ENCODE results near the gene MBNL1. TPM values are rescaled to one million over a fixed set of nuclear protein-coding genes. Genes with fewer than 3 reads are reported as not detected.

Gene MBNL1
- total and polyA plus RNA-seq, 2 of the 4 experiments (the other 2 are of a cell fraction), result 127 to 664 TPM

GRCh38 chr3:152232679-152233078 lies 36.0 kb upstream of the MBNL1 start:
- Histone ChIP-seq H3K4me3 (ENCODE audit: insufficient read depth, low read depth, low read length) (no peak overlapping the region), H2AK9ac (replicated peaks; ENCODE audit: low read depth, low read length, poor library complexity) (no peak overlapping the region), H3K18ac (ENCODE audit: low read depth, low read length) (no peak overlapping the region), H2BK15ac (ENCODE audit: low read depth, low read length) (no peak overlapping the region), H3K79me1 (ENCODE audit: low read depth in 1 of 2, low read length in 2 of 2) (no peaks in the 10 kb centered on the region), H2AFZ (replicated peaks; ENCODE audit: low read length, poor library complexity) (no peak overlapping the region), H2BK120ac (ENCODE audit: low read depth, low read length) (no peak overlapping the region), H3K4ac (ENCODE audit: low read depth, low read length) (no peak overlapping the region), H3K27ac (ENCODE audit: insufficient read depth, low read length) (no peak overlapping the region), H3K27me3 (ENCODE audit: control insufficient read depth, insufficient read depth, low read length) (no peaks in the 10 kb centered on the region), H3K4me1 (ENCODE audit: control insufficient read depth, insufficient read depth, low read length) (peaks cover 6% of the 10 kb centered on the region; the same call in 1 of the 2 replicates), H2BK20ac (ENCODE audit: low read depth, low read length) (no peak overlapping the region), H4K20me1 (ENCODE audit: insufficient read depth, low read length) (no peaks in the 10 kb centered on the region), H3K9me1 (ENCODE audit: insufficient read depth, low read length) (peaks cover 3% of the 10 kb centered on the region), H3K4me2 (ENCODE audit: low read depth, low read length) (no peak overlapping the region), H4K8ac (ENCODE audit: low read depth in 2 of 2, low read length in 2 of 2) (no peak overlapping the region), H3K14ac (replicated peaks; ENCODE audit: low read depth, low read length) (no peak overlapping the region), H4K5ac (ENCODE audit: low read depth, low read length) (no peak overlapping the region), H2BK5ac (ENCODE audit: low read depth, low read length, poor library complexity, severe bottlenecking) (no peak overlapping the region), H2AK5ac (ENCODE audit: low read depth, low read length) (no peak overlapping the region), H3K9ac (ENCODE audit: low read depth, low read length) (no peak overlapping the region), H3K9me3 (ENCODE audit: control insufficient read depth, insufficient read depth, low read length) (no peaks in the 10 kb centered on the region), H3K36me3 (ENCODE audit: control insufficient read depth, insufficient read depth, low read length) (no peaks in the 10 kb centered on the region), H4K91ac (ENCODE audit: insufficient read depth, low read depth, low read length) (no peak overlapping the region), H3K56ac (ENCODE audit: extremely low read depth, insufficient read depth, low read length) (no peak overlapping the region), H3K23ac (ENCODE audit: low read depth, low read length) (no peak overlapping the region)
- ATAC-seq (ENCODE audit: low read depth), result no peak
- no peak for DNase-seq
- CTCF ChIA-PET, result no interaction called here
- WGBS, 2 experiments (ENCODE audit: extremely low coverage in 2 of 2, insufficient read length in 1 of 2), result no CpG with 5 or more reads among the region's 2 CpGs
- dilution Hi-C loops (cut with HindIII; ENCODE audit: low sequenced_read_pairs, unreplicated experiment), result no loop called here
- in situ Hi-C loops (cut with MboI; ENCODE audit: low sequenced_read_pairs), result no loop called here
- BruUV-seq (replicated peaks), result no TSS peak
- TF ChIP-seq NFE2L2 (IDR thresholded peaks at IDR 0.05; ENCODE audit: low read depth, low read length), result no peak
- no peak for TF ChIP-seq POLR2A (IDR thresholded peaks at IDR 0.05; ENCODE audit: low read depth, low read length)
- TF ChIP-seq MAFK (IDR thresholded peaks at IDR 0.05; ENCODE audit: low read depth, low read length), result no peak
- TF ChIP-seq, protein P1, sequence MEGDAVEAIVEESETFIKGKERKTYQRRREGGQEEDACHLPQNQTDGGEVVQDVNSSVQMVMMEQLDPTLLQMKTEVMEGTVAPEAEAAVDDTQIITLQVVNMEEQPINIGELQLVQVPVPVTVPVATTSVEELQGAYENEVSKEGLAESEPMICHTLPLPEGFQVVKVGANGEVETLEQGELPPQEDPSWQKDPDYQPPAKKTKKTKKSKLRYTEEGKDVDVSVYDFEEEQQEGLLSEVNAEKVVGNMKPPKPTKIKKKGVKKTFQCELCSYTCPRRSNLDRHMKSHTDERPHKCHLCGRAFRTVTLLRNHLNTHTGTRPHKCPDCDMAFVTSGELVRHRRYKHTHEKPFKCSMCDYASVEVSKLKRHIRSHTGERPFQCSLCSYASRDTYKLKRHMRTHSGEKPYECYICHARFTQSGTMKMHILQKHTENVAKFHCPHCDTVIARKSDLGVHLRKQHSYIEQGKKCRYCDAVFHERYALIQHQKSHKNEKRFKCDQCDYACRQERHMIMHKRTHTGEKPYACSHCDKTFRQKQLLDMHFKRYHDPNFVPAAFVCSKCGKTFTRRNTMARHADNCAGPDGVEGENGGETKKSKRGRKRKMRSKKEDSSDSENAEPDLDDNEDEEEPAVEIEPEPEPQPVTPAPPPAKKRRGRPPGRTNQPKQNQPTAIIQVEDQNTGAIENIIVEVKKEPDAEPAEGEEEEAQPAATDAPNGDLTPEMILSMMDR (conservative IDR thresholded peaks at IDR 0.05; ENCODE audit: low read depth, low read length), result no peak
- no peak for TF ChIP-seq RAD21 (IDR thresholded peaks at IDR 0.05; ENCODE audit: low read length)
- TF ChIP-seq, protein P2, sequence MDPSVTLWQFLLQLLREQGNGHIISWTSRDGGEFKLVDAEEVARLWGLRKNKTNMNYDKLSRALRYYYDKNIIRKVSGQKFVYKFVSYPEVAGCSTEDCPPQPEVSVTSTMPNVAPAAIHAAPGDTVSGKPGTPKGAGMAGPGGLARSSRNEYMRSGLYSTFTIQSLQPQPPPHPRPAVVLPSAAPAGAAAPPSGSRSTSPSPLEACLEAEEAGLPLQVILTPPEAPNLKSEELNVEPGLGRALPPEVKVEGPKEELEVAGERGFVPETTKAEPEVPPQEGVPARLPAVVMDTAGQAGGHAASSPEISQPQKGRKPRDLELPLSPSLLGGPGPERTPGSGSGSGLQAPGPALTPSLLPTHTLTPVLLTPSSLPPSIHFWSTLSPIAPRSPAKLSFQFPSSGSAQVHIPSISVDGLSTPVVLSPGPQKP (IDR thresholded peaks at IDR 0.05; ENCODE audit: borderline replicate concordance, low read depth, low read length), result no peak
- TF ChIP-seq MXI1 (IDR thresholded peaks at IDR 0.05; ENCODE audit: borderline replicate concordance, low read depth, low read length), result no peak
- TF ChIP-seq RCOR1 (IDR thresholded peaks at IDR 0.05; ENCODE audit: insufficient replicate concordance, low read length), result no peak
- intact Hi-C loops (cut with micrococcal nuclease), result no loop called here
- POLR2A ChIA-PET (ENCODE audit: unreplicated experiment), result no interaction called here
